Stimulated activated CD4-positive, alpha-beta T cell treated with anti-CD3 and anti-CD28 coated beads, Interleukin-1b, Interleukin-23, amount 100 ng/mL, for 48 hours (primary cell): Measurements from ENCODE around the gene YWHAG.
"Not testable (repeated sequence)": the region's sequence is repeated elsewhere in the genome, so short reads cannot be mapped to it uniquely, and the experiment has no call there.

Experiments used
- DNase-seq: peaks from one replicate; pipeline ENCODE4 v3.0.0-alpha.2; 2020

YWHAG gene

GRCh38 chr7:76346778-76347177, 12.0 kb downstream of the YWHAG start:
- no peak for DNase-seq

- no peak for DNase-seq
These were observed 12.7 kb downstream of the YWHAG start for GRCh38 chr7:76346097-76346496.

- no peak for DNase-seq
These were observed 14.9 kb downstream of the YWHAG start for GRCh38 chr7:76343931-76344321.

GRCh38 chr7:76343294-76343930, 15.4 kb downstream of the YWHAG start:
- peak; percentile 46 for DNase-seq

GRCh38 chr7:76342222-76342621, 16.6 kb downstream of the YWHAG start:
- DNase-seq: no peak

- DNase-seq: no peak
These were observed 18.1 kb downstream of the YWHAG start for GRCh38 chr7:76340617-76341131.

- no peak for DNase-seq
These were observed 20.3 kb downstream of the YWHAG start for GRCh38 chr7:76338298-76339084.

GRCh38 chr7:76337147-76337546, 21.6 kb downstream of the YWHAG start:
- no peak for DNase-seq

GRCh38 chr7:76336094-76336493, 22.7 kb downstream of the YWHAG start:
- no peak for DNase-seq

- DNase-seq: not testable (repeated sequence)
These were observed 23.4 kb downstream of the YWHAG start for GRCh38 chr7:76335417-76335816.

- no peak for DNase-seq
These were observed 24.3 kb downstream of the YWHAG start for GRCh38 chr7:76334320-76334967.

- no peak for DNase-seq
These were observed 25.2 kb downstream of the YWHAG start for GRCh38 chr7:76333511-76334101.

GRCh38 chr7:76332078-76332477, 26.7 kb downstream of the YWHAG start:
- DNase-seq: no peak

- no peak for DNase-seq
These were observed 28.1 kb downstream of the YWHAG start for GRCh38 chr7:76330673-76331072.

GRCh38 chr7:76330261-76330660, 28.5 kb downstream of the YWHAG start:
- DNase-seq: no peak

GRCh38 chr7:76329479-76329878, 29.3 kb downstream of the YWHAG start:
- no peak for DNase-seq

- DNase-seq: no peak
These were observed 30.4 kb downstream of the YWHAG start for GRCh38 chr7:76328389-76328788.

GRCh38 chr7:76327610-76328009, 31.2 kb downstream of the YWHAG start:
- no peak for DNase-seq

GRCh38 chr7:76326646-76327233, 32.1 kb downstream of the YWHAG start:
- no peak for DNase-seq

GRCh38 chr7:76325811-76326210, 33.0 kb downstream of the YWHAG start:
- DNase-seq: no peak

GRCh38 chr7:76325092-76325491, 33.7 kb downstream of the YWHAG start:
- DNase-seq: no peak

- peak; percentile 74 for DNase-seq
These were observed 40.1 kb downstream of the YWHAG start for GRCh38 chr7:76318488-76319353.
